Measurements from ENCODE around the gene STX18. TPM values are rescaled to one million over a fixed set of nuclear protein-coding genes. Genes with fewer than 3 reads are reported as not detected.
"Not testable (repeated sequence)": the region's sequence is repeated elsewhere in the genome, so short reads cannot be mapped to it uniquely, and the experiment has no call there.

STX18 gene
- total and polyA plus RNA-seq, 2 donors from 2014 or later, result 37.2 to 66.8 TPM

GRCh38 chr4:4470208-4470607, 71.6 kb downstream of the STX18 start:
- FAIRE-seq (no peak), DNase-seq (no peak)
- H3K27me3 ChIP-seq (ENCODE audit: control insufficient read depth, insufficient read depth, low read length), result no peaks in the 10 kb centered on the region
- no peak overlapping the region for H3K9ac ChIP-seq (ENCODE audit: low read length in 3 of 3)
- H3K36me3 ChIP-seq (ENCODE audit: control insufficient read depth in 2 of 3, insufficient read depth in 3 of 3, low read length in 3 of 3), result peaks cover 4 to 40% (median 28%) of the 10 kb centered on the region in 3 donors
- intact Hi-C loops (cut with DNase I), result no loop called here
- peaks cover 0 to 5% (median 0%) of the 10 kb centered on the region in 3 donors for H3K4me1 ChIP-seq (ENCODE audit: control insufficient read depth in 2 of 3, insufficient read depth in 2 of 3, low read depth in 1 of 3, low read length in 3 of 3)
- H3K27ac ChIP-seq (ENCODE audit: low read depth in 2 of 2, low read length in 2 of 2), result no peak overlapping the region
- no peak for TF ChIP-seq CTCF (IDR thresholded peaks at IDR 0.05; ENCODE audit: borderline replicate concordance, extremely low read depth, insufficient read depth)
- H3K9me3 ChIP-seq (ENCODE audit: control insufficient read depth in 2 of 3, insufficient read depth in 1 of 3, low read length in 3 of 3), result no peaks in the 10 kb centered on the region
- H3K4me3 ChIP-seq (ENCODE audit: low read length in 3 of 3), result no peak overlapping the region

DNA sequence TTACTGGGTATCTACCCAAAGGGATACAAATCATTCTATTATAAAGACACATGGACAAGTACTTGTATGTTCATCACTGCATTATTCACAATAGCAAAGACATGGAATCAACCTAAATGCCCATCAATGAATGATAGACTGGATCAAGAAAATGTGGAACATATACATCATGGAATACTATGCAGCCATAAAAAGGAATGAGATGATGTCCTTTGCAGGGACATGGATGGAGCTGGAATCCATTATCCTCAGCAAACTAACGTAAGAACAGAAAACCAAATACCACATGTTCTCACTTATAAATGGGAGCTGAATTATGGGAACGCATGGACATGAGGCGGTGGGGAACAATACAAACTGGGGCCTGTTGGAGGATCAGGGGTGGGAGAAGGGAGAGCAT, 76.6 kb downstream of the STX18 start:
- H3K36me3 ChIP-seq (ENCODE audit: control insufficient read depth in 2 of 3, insufficient read depth in 3 of 3, low read length in 3 of 3), result peaks cover 7 to 34% (median 23%) of the 10 kb centered on the region in 3 donors
- H3K4me3 ChIP-seq (ENCODE audit: low read length in 3 of 3); FAIRE-seq: not testable (repeated sequence)

DNA sequence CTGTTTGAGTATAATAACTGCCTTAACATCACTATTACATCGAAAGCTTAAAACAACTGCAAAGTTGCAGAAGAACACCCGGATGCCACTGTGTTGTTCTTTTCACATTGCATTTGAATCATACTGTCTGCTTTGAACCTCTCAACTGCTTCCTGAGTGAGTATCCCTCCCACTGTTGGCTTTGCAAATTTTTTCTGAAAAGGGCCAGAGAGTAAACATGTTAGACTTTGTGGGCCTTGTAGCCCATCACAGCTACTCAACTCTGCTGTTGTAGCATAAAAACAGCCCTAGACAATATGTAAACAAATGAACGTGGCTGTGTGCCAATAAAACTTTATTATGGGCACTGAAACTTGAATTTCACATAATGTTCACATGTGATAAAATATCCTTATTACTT, 78.9 kb downstream of the STX18 start:
- no peak for DNase-seq
- H3K9ac ChIP-seq (ENCODE audit: low read length in 3 of 3), result no peak overlapping the region
- TF ChIP-seq CTCF (IDR thresholded peaks at IDR 0.05; ENCODE audit: borderline replicate concordance, extremely low read depth, insufficient read depth), result no peak
- no peak overlapping the region for H3K4me3 ChIP-seq (ENCODE audit: low read length in 3 of 3)
- H3K27me3 ChIP-seq (ENCODE audit: control insufficient read depth, insufficient read depth, low read length), result no peaks in the 10 kb centered on the region
- intact Hi-C loops (cut with DNase I), result no loop called here
- H3K27ac ChIP-seq (ENCODE audit: low read depth in 2 of 2, low read length in 2 of 2), result no peak overlapping the region
- no peak for FAIRE-seq
- H3K9me3 ChIP-seq (ENCODE audit: control insufficient read depth in 2 of 3, insufficient read depth in 1 of 3, low read length in 3 of 3), result no peaks in the 10 kb centered on the region
- peaks cover 7 to 25% (median 21%) of the 10 kb centered on the region in 3 donors for H3K36me3 ChIP-seq (ENCODE audit: control insufficient read depth in 2 of 3, insufficient read depth in 3 of 3, low read length in 3 of 3)
- peaks cover 0 to 7% (median 0%) of the 10 kb centered on the region in 3 donors for H3K4me1 ChIP-seq (ENCODE audit: control insufficient read depth in 2 of 3, insufficient read depth in 2 of 3, low read depth in 1 of 3, low read length in 3 of 3)

More for the DNA sequence above, 76.6 kb downstream of the STX18 start:
- H3K27me3 ChIP-seq (ENCODE audit: control insufficient read depth, insufficient read depth, low read length); H3K4me1 ChIP-seq (ENCODE audit: control insufficient read depth in 2 of 3, insufficient read depth in 2 of 3, low read depth in 1 of 3, low read length in 3 of 3); DNase-seq; intact Hi-C loops (cut with DNase I); H3K27ac ChIP-seq (ENCODE audit: low read depth in 2 of 2, low read length in 2 of 2); H3K9me3 ChIP-seq (ENCODE audit: control insufficient read depth in 2 of 3, insufficient read depth in 1 of 3, low read length in 3 of 3); H3K9ac ChIP-seq (ENCODE audit: low read length in 3 of 3): not testable (repeated sequence)

GRCh38 chr4:4461850-4462249, 80.0 kb downstream of the STX18 start:
- H3K9ac ChIP-seq (ENCODE audit: low read length in 3 of 3), result no peak overlapping the region
- H3K36me3 ChIP-seq (ENCODE audit: control insufficient read depth in 2 of 3, insufficient read depth in 3 of 3, low read length in 3 of 3), result peaks cover 7 to 23% (median 20%) of the 10 kb centered on the region in 3 donors
- H3K27ac ChIP-seq (ENCODE audit: low read depth in 2 of 2, low read length in 2 of 2), result no peak overlapping the region
- FAIRE-seq (no peak), DNase-seq (no peak)
- H3K4me1 ChIP-seq (ENCODE audit: control insufficient read depth in 2 of 3, insufficient read depth in 2 of 3, low read depth in 1 of 3, low read length in 3 of 3), result peaks cover 0 to 7% (median 0%) of the 10 kb centered on the region in 3 donors
- TF ChIP-seq CTCF (IDR thresholded peaks at IDR 0.05; ENCODE audit: borderline replicate concordance, extremely low read depth, insufficient read depth), result no peak
- intact Hi-C loops (cut with DNase I), result no loop called here
- no peaks in the 10 kb centered on the region for H3K9me3 ChIP-seq (ENCODE audit: control insufficient read depth in 2 of 3, insufficient read depth in 1 of 3, low read length in 3 of 3)
- H3K27me3 ChIP-seq (ENCODE audit: control insufficient read depth, insufficient read depth, low read length), result no peaks in the 10 kb centered on the region
- H3K4me3 ChIP-seq (ENCODE audit: low read length in 3 of 3), result no peak overlapping the region
